ENCODE data around the gene RHOF. TPM values are rescaled to one million over a fixed set of nuclear protein-coding genes. Genes with fewer than 3 reads are reported as not detected.

The RHOF gene
- total RNA-seq, 2 donors from 2014 or later, result 9.9 to 10.2 TPM

DNA sequence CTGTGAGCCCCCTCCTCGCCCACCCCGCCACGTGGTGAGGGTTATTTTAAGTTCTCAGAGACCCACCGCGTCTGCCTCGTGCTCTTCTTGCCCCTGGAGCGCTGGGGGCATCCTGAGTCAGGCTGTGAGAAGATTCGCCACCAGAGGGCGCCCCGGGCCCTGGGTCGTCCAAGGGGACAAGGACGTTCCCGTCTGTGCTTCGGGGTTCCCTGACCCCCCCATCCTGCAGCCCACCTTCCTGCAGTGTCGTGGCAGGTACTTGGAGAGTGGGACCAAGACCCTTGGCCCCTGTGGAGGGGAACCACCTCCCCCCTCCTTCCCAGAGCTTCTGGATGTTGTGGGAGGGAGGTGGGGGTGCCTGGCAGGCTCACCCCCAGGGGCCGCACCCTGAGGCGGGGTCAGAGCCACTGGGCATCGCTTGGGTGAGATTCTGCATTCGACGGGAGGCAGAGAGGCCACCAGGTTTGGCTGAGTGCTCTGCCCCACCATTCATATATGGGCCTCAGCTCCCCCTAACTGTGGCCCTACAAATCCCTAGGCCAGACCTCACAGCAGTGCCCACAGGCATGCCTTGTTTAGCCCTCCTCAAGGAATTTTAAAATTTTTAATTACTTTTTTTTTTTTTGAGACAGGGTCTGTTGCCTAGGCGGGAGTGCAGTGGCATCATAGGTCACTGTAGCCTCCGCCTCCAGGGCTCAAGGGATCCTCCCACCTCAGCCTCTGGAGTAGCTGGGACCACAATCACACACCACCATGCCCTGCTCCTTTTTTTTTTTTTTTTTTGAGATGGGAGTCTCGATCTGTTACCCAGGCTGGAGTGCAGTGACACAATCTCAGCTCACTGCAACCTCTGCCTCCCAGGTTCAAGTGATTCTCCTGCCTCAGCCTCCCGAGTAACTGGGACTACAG lies 17.0 kb downstream of the RHOF start:
- DNase-seq (peak; percentile 71 to 84 (median 79)), ATAC-seq (peak; percentile 56)
- TF ChIP-seq, protein P1, sequence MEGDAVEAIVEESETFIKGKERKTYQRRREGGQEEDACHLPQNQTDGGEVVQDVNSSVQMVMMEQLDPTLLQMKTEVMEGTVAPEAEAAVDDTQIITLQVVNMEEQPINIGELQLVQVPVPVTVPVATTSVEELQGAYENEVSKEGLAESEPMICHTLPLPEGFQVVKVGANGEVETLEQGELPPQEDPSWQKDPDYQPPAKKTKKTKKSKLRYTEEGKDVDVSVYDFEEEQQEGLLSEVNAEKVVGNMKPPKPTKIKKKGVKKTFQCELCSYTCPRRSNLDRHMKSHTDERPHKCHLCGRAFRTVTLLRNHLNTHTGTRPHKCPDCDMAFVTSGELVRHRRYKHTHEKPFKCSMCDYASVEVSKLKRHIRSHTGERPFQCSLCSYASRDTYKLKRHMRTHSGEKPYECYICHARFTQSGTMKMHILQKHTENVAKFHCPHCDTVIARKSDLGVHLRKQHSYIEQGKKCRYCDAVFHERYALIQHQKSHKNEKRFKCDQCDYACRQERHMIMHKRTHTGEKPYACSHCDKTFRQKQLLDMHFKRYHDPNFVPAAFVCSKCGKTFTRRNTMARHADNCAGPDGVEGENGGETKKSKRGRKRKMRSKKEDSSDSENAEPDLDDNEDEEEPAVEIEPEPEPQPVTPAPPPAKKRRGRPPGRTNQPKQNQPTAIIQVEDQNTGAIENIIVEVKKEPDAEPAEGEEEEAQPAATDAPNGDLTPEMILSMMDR (IDR thresholded peaks at IDR 0.05), result peak; percentile 62 to 89 (median 75)
- no peak for TF ChIP-seq POLR2A (IDR thresholded peaks at IDR 0.05)
- no peak overlapping the region for H3K27ac ChIP-seq
- intact Hi-C loops (cut with DNase I), result loop anchor here (5.0 kb wide), 1 partner anchor 79 kb away; no protein-coding TSS in a partner anchor
- peaks cover 15% of the 10 kb centered on the region for H3K4me1 ChIP-seq
- WGBS, 2 donors, result 20 to 32% methylated on average over 19 to 24 of the region's 24 CpGs
- no peaks in the 10 kb centered on the region for H3K27me3 ChIP-seq
- no peak overlapping the region for H3K4me3 ChIP-seq
- H3K36me3 ChIP-seq (replicated peaks in 1 of 2; ENCODE audit: insufficient read depth in 1 of 2, low read depth in 2 of 2), result no peaks in the 10 kb centered on the region
- no peaks in the 10 kb centered on the region for H3K9me3 ChIP-seq

DNA sequence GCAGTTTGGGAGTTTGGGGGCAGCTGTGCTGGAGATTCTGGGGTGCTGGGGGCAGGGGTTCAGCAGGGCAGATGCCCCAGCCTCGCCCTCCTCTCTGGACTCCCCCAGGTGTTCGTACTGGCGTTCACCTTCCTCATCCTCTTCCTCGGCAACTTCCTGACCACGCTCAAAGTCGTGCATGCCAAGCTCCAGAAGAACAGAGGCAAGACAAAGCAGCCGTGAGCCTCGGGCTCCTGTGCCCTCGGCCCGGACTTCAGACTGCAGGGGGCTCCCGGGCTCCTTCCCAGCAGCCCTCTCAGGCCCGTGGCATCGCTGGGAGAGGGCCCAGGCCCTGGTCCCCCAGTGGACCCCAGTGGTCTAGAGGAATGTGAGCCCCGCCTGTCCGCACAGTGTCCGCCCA lies 18.0 kb downstream of the RHOF start:
- ATAC-seq, result no peak
- intact Hi-C loops (cut with DNase I), result loop anchor here (5.0 kb wide), 1 partner anchor 78 kb away; no protein-coding TSS in a partner anchor
- H3K27me3 ChIP-seq, result no peaks in the 10 kb centered on the region
- peaks cover 15% of the 10 kb centered on the region for H3K4me1 ChIP-seq
- DNase-seq, result no peak
- WGBS, 2 donors, result 75 to 82% methylated on average over 13 to 14 of the region's 16 CpGs
- no peaks in the 10 kb centered on the region for H3K36me3 ChIP-seq (replicated peaks in 1 of 2; ENCODE audit: insufficient read depth in 1 of 2, low read depth in 2 of 2)
- H3K27ac ChIP-seq, result no peak overlapping the region
- TF ChIP-seq, protein P1 (IDR thresholded peaks at IDR 0.05), result no peak
- no peak for TF ChIP-seq POLR2A (IDR thresholded peaks at IDR 0.05)
- H3K4me3 ChIP-seq, result no peak overlapping the region
- H3K9me3 ChIP-seq, result no peaks in the 10 kb centered on the region

DNA sequence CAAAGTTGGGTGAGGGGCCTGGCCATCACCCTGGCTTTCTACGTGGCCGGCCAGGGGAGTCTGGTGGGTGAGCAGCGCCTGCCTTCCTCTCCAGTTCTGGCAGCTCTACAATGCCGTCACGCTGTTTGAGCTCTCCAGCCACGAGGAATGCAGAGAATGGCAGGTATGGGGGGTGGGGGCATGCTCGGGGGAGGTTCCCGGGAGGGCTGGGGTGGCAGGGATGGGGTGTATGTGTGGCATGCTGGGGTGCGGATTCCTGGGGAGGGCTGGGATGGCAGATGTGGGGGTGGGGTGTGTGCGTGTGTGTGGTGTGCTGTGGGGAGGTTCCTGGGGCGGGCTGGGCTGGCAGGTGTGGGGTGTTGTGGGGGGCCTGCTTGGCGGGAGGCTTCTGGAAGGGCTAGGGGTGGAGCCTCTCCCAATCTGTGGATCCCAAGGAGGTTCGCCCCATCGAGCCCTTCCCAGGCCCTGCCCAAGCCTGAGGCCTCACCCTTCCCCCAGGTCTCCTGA lies 18.5 kb downstream of the RHOF start:
- peaks cover 15% of the 10 kb centered on the region for H3K4me1 ChIP-seq
- no peak overlapping the region for H3K4me3 ChIP-seq
- 70 to 76% methylated on average over 9 to 14 of the region's 14 CpGs for WGBS, 2 donors
- H3K27me3 ChIP-seq, result no peaks in the 10 kb centered on the region
- H3K9me3 ChIP-seq, result no peaks in the 10 kb centered on the region
- TF ChIP-seq, protein P1 (IDR thresholded peaks at IDR 0.05), result no peak
- no peak for TF ChIP-seq POLR2A (IDR thresholded peaks at IDR 0.05)
- H3K27ac ChIP-seq, result no peak overlapping the region
- ATAC-seq (no peak), DNase-seq (peak in 1 of 4 donors; percentile 35)
- no peaks in the 10 kb centered on the region for H3K36me3 ChIP-seq (replicated peaks in 1 of 2; ENCODE audit: insufficient read depth in 1 of 2, low read depth in 2 of 2)
- intact Hi-C loops (cut with DNase I), result loop anchor here (5.0 kb wide), 1 partner anchor 78 kb away; no protein-coding TSS in a partner anchor

DNA sequence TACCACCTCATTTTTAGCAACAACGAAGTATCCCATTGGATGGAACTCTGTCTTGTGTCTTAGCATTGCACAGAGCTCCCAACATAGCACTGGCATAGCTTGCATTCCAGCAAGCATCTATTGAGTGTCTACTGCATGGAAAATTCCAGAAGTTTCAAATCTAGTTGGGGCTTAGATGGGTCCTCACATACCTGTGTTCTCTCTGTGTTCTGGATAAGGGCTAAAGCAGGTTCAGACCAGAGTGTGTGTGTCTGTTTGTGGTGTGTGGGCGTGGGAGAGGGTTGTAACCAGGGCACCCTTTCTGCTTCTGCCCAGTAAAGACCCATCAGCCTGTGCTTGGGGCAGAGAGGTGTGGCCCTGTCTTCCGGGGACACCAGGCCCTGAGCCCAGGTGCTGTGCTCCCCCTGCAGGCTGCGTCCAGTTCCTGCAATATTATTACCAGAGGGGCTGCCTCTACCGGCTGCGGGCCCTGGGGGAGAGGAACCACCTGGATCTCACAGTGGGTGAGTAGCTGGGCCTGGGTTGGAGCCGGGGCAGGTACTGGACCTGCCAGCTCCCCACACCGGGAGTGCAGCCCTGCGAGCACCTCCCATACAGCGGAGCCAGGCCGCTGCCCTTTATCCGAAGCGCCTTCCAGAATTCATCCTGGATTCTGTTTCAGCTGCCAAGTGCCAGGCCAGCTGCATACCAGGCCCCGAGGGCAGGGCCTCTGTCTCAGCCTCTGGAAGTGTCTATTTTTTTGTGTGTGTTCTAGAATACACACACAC lies 20.3 kb downstream of the RHOF start:
- no peaks in the 10 kb centered on the region for H3K36me3 ChIP-seq (replicated peaks in 1 of 2; ENCODE audit: insufficient read depth in 1 of 2, low read depth in 2 of 2)
- no peaks in the 10 kb centered on the region for H3K27me3 ChIP-seq
- no peak for TF ChIP-seq POLR2A (IDR thresholded peaks at IDR 0.05)
- TF ChIP-seq, protein P1 (IDR thresholded peaks at IDR 0.05), result peak; percentile 70 to 87 (median 81)
- peak overlapping the region in 3 of 4 donors; percentile 4 to 31 (median 20) for H3K27ac ChIP-seq
- no peaks in the 10 kb centered on the region for H3K9me3 ChIP-seq
- intact Hi-C loops (cut with DNase I), result no loop called here
- no peak overlapping the region for H3K4me3 ChIP-seq
- 36 to 37% methylated on average over 4 to 14 of the region's 14 CpGs for WGBS, 2 donors
- peaks cover 15% of the 10 kb centered on the region for H3K4me1 ChIP-seq
- DNase-seq (peak; percentile 69 to 77 (median 75)), ATAC-seq (peak; percentile 83)

Data from body of pancreas (tissue), 4 donors.